Head of caudate nucleus (tissue), 42 donors: ENCODE measurements around the gene REPS2.

Experiments
- DNase-seq, 42 donors: peaks; one replicate each; pipeline versions ENCODE4 v3.0.0 to v3.0.0-alpha.2; 2020 to 2021; ENCODE audit warnings: mixed read lengths in 7 of 42
- intact Hi-C: fragments of 100-400 bp; cut with DNase I; formaldehyde crosslinking; loops from one replicate; pipeline ENCODE4 v1.15.0; 2022

Gene REPS2

GRCh38 chrX:16992951-16993350 lies 46.5 kb downstream of the REPS2 start:
- intact Hi-C loops = no loop called here
- no peak for DNase-seq

- peak in 9 of 42 donors; percentile 11 to 54 (median 33) for DNase-seq
- intact Hi-C loops = no loop called here
Measured at GRCh38 chrX:16993791-16994318, 47.4 kb downstream of the REPS2 start.

- no peak for DNase-seq
- intact Hi-C loops = no loop called here
Measured at GRCh38 chrX:16994736-16995135, 48.3 kb downstream of the REPS2 start.

- intact Hi-C loops = no loop called here
- no peak for DNase-seq
Measured at GRCh38 chrX:16997313-16997712, 50.9 kb downstream of the REPS2 start.

GRCh38 chrX:16999275-16999674 lies 52.8 kb downstream of the REPS2 start:
- intact Hi-C loops = no loop called here
- DNase-seq = peak in 11 of 42 donors; percentile 12 to 53 (median 31)

GRCh38 chrX:17000751-17001150 lies 54.3 kb downstream of the REPS2 start:
- DNase-seq = no peak
- intact Hi-C loops = no loop called here

GRCh38 chrX:17005712-17006368 lies 59.4 kb downstream of the REPS2 start:
- intact Hi-C loops = no loop called here
- no peak for DNase-seq

- intact Hi-C loops = no loop called here
- DNase-seq = peak in 22 of 42 donors; percentile 17 to 61 (median 40)
Measured at GRCh38 chrX:17007134-17007768, 60.8 kb downstream of the REPS2 start.

GRCh38 chrX:17009856-17010625 lies 63.6 kb downstream of the REPS2 start:
- intact Hi-C loops = no loop called here
- no peak for DNase-seq

- no peak for DNase-seq
- intact Hi-C loops = no loop called here
Measured at GRCh38 chrX:17012465-17012864, 66.0 kb downstream of the REPS2 start.

GRCh38 chrX:17014216-17014615 lies 67.8 kb downstream of the REPS2 start:
- DNase-seq = no peak
- intact Hi-C loops = no loop called here

- intact Hi-C loops = no loop called here
- DNase-seq = no peak
Measured at GRCh38 chrX:17017134-17017533, 70.7 kb downstream of the REPS2 start.

GRCh38 chrX:17020356-17020755 lies 73.9 kb downstream of the REPS2 start:
- no peak for DNase-seq
- intact Hi-C loops = no loop called here

- peak in 8 of 42 donors; percentile 10 to 51 (median 24) for DNase-seq
- intact Hi-C loops = no loop called here
Measured at GRCh38 chrX:17020851-17021821, 74.7 kb downstream of the REPS2 start.

- intact Hi-C loops = no loop called here
- no peak for DNase-seq
Measured at GRCh38 chrX:17021851-17022604, 75.6 kb downstream of the REPS2 start.

- no peak for DNase-seq
- intact Hi-C loops = no loop called here
Measured at GRCh38 chrX:17023661-17024060, 77.2 kb downstream of the REPS2 start.

GRCh38 chrX:17024886-17025285 lies 78.4 kb downstream of the REPS2 start:
- intact Hi-C loops = no loop called here
- DNase-seq = peak in 2 of 42 donors; percentile 26 to 28
